Activated effector memory CD4-positive, alpha-beta T cell treated with anti-CD3 and anti-CD28 coated beads, Interleukin-2, amount 50 U/mL, for 16 hours (primary cell): ENCODE results near the gene C5.
"Not testable (repeated sequence)": the region's sequence is repeated elsewhere in the genome, so short reads cannot be mapped to it uniquely, and the experiment has no call there.

ENCODE experiments used
- DNase-seq: peaks from one replicate; pipeline ENCODE4 v3.0.0-alpha.2; 2020

Gene C5

DNA sequence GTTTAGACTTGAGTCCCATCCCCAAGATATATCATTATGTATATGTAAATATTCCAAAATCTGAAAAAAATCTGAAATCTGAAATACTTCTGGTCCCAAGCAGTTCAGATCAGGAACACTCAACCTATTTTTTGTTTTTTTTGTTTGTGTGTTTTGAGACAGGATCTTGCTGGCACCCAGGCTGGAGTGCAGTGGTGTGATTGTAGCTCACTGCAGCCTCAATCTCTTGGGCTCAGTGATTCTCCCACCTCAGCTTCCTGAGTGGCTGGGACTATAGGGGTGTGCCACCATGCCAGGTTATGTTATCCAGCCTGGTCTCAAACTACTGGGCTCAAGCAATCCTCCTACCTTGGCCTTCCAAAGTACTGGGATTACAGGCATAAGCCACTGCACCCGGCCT lies 72.8 kb downstream of the C5 start:
- DNase-seq = no peak

DNA sequence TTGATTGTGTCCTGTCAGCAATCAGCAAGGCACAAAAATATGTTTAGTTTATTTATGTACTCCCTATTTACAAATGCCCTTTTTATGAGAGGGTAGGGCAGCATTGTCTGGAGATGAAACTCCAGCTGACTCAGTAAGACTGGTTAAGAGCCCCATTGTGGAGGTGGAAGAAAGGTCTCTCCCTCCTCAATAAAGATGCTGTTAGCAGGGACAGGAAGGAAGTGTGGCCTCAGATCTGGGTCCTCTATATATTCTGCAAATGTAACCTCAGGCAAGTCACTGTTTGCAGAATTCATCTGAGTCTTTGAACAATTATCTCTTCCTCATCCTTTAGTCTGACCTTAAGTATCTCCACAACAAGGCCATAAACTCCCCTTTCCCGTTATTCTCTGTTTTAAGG lies 75.2 kb downstream of the C5 start:
- DNase-seq = no peak

DNA sequence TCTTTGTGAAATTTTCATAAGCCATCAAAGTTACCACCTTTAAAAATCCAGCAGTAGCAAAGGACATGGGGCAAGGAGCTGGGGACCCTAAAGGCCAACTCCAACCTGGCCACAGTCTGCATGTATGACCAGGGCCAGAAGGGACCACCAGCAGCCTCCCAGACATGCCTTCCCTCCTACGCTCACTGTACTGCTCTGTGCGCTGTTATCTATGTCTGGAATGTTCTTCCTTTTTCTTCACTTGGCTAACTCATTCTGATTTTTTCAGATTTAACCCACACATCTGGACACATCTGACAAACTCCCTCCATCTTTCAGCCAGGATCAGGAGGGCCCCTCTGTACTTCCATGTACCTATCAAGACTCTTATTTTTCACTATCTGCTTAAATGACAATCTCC lies 75.9 kb downstream of the C5 start:
- no peak for DNase-seq

DNA sequence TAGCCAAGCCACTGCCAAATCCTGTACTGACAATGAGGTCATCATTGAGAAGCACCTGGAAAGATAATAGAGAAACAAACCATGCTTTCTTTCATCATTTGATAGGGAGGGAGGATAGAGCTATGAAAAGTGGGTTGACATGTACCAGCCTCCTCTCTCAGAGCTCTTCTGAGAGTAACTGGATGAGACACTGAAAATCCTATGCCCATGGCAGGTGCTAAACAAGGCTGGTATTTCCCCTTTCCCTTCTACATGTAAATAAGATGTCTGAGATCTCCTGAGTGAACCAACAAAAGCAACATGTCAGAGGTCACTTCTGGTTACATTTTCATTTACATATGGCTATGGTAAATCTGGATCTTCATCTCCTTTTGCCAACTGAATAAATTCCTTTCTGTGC lies 78.1 kb downstream of the C5 start:
- no peak for DNase-seq

DNA sequence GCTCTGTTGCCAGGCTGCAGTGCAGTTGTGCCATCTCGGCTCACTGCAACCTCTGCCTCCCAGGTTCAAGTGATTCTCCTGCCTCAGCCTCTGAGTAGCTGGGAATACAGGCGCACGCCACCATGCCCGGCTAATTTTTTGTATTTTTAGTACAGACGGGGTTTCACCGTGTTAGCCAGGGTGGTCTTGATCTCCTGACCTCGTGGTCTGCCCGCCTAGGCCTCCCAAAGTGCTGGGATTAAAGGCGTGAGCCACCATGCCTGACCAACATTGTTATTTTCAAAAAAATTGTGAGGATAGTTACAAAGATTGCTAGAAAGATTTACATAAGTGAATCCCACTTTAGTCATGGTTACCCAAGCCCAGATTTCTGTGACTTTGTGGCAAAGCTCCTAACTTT lies 78.6 kb downstream of the C5 start:
- not testable (repeated sequence) for DNase-seq

DNA sequence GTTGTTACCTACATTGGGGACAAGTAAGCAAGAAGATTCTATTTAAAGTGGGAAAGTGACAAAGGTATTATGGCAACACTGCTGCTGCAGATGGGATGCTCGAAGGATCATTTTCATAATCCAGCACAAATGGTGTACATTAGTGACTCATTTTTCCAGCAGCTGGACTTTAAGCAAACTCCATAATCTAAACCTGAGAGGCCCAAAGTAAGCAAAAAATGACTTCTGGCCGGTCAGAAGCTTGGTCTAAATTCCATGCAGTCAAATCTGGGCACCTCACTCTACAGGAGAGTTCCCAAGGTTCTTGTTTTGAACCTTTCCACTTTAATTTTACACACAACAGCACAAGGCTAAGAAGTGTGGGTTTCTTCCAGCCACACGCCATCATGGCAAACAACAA lies 79.8 kb downstream of the C5 start:
- DNase-seq = no peak

DNA sequence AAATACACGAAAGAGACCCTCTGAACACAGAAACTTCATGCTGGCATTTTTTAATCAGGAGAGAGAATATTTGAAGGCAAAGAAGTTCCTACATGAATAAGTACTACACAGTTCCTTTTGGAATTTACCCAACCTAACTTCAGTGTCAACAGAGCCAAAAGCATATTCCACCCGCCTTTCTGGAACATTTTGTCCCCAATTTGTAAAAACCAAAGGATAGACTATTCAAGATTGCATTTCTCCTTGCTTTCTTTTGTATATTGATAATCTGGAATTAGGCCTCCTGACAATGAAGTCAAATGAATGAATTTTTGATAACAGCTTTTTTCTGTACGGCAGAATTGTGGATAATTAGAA lies 84.1 kb downstream of the C5 start:
- no peak for DNase-seq

DNA sequence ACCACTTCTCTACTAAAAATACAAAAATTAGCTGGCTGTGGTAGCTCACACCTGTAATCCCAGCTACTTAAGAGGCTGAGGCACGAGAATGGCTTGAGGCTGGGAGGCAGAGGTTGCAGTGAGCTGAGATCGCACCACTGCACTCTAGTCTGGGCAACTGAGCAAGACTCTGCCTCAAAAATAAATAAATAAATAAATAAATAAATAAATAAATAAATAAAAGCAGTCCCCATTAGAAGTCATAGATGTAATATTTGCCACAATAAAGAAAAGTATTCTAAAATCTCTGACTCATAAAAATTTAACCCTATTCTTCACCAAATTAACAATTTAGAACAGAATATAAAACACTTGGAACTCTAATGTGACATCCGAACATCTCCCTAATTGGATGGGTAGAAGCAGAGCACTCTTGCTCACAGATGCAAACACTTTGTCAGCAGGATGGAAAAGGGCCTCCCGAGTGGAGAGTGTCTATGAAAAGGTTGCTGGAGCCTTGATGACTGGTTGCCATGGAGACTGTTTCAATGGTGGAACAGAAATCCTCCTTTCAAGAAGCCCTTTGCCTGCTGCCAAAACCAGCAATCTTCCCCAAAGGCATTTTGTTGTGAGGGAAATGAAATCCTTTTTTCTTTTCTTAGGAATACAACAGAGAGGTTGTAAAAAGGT lies 84.6 kb downstream of the C5 start:
- DNase-seq = no peak

DNA sequence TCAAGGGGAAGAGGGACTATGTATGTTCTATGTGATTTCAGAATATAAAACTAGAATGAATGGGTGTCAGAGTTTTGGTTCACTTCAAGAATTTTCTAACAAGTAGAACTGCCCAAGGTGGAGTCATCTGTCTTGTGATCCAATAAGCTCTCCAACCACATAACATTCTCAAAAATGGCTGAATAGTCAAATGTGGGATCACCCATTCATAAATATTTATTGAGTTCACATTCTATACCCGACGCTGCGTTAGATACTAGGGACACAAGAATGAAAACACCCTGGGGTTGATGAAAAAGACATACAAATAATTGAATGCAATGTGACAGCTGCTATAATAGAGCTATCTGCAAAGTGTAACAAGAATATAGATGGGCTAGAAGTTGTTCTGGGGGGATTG lies 88.1 kb downstream of the C5 start:
- no peak for DNase-seq

DNA sequence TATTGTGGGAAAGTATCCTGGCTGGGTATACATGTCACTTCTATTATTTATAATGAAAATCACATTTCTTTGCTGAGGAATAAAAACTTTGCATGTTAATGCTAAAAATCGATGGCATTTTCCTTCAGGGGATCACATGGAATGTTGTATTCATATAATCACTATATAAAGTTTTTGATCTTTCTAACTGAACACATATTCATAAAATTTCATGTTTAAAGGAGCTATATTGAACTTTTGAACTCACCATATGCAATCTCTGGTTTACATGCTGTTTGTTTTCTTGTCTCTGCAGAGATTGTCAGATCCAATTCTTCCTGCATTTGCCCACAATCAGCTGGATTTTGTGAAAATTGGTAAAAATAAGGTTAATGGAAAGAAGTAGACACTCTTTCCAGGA lies 90.1 kb downstream of the C5 start:
- no peak for DNase-seq

DNA sequence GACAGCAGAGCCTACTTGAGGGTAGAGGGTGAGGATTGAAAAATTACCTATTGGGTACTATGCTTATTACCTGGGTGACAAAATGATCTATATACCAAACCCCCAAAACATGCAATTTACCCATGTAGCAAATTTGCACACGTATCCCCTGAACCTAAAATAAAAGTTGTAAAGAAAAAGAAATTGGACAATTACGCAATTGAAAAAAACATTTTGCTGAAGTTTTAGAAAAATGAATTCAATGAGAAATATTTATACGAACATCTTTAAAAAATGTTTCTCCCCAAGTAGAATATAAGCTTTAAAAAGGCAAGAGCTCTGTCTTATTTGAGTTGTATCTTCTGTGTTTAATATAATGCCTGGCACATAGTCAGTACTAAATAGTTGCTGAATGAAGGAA lies 93.2 kb downstream of the C5 start:
- DNase-seq = no peak

DNA sequence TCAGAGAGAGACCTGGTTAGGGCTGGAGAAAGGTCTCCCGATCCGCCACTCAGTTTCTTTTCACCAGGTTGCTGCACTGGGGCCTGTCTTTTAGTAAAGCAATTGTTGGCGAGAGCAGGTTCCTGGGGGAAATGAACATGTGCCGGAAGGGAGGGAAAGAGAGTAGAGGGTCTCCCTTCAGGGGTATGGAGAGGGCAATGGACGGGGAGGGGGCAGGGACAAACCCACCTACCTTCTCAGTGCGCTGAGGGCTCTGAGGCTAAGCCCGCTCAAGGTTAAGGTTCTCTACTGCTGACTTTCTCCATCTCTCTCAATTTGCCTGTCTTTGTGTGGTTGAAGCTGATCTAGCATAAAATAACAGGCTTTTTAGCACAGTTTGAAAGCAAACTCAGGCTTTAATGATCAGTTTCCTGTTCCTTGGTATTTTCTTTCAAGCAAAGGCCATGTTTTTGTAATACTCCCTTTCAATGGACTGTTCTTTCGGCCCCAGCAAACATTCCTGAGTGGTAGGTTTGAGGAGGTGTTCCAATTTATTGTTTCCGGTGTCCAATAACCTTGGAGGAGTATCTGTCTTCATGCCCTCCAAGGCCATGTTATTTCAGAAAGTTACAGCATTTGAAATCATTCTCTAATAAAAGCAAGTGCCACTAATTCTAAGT lies 98.0 kb downstream of the C5 start:
- DNase-seq = no peak

DNA sequence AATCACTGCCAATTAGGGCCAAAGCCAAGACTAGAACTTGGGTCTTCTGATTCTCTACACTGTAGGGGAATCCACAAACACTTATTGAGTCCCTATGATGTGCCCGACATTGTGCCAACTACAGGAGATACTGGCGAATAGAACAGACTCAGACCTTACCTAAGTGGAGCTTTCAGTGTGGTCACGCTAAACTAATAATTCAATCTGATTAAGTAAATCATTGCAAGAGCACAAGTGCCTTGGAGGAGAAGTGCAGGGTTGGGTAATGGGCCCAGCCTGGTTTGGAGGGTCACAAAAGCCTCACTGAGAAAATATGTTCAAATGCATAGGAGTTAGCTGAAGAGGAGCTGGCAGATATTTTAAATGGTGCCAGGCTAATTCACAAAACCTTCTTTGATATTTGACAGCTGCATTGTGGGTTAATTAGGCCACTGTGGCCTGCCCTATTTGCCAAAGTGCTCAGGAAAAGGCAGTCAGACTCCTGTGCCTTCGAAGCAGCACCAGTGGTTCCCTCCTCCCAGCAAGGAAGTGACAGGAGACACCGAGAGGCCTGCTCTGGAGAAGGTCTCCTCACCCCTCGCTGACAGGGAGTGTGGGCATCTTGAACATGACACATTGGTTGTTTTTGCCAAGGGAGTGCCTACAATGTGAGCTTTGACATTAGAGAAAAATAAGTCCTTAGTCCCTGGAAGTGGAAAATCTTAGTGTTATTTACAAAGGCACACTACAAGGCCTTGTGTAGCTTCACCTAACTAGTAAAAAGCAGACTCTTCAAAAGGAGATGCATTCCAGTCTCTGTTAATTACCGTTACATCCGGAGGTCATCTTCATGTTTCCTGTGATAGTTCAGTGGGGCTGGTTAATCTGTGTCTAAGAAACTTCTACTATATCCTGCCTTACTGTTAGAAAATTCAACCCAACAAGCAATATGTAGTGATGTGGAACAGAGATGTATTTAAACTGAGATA lies 99.4 kb downstream of the C5 start:
- no peak for DNase-seq

DNA sequence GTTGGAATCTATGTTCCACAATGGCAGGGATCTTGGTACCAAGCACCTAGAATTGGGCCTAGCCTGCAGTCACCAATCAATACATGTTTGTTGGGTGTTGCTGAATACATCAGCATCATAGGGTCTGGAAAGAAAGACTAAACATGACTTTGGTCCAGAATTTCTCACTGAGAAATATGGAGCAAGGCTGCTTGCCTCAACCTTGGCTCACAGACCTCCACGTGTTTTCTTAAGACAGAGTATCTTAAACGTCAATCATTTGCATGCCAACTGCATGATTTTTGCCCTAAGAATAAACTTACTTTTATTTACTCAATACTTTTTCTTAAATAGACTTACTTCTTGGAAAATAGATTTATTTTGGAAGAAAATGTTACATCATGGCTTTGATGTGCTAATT lies 100.8 kb downstream of the C5 start:
- DNase-seq = no peak

DNA sequence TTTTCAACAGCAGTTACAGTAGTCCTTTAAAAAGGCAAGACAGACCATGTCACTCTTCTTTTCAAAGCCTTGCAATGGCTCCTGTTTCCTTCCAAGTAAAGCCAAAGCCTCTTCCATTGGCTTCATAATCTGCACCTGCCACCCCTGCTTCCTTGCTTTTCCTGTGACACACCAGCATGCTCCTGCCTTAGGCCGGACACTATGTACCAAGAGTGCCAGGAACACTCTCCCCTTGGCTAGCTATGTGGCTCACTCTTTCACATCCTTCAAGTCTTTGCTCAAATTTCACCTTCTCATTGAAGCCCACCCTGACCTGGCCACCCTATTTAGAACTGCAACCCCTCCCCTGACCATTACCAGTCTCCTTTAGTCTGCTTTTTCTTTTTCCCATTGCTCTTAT lies 101.3 kb downstream of the C5 start:
- DNase-seq = no peak

DNA sequence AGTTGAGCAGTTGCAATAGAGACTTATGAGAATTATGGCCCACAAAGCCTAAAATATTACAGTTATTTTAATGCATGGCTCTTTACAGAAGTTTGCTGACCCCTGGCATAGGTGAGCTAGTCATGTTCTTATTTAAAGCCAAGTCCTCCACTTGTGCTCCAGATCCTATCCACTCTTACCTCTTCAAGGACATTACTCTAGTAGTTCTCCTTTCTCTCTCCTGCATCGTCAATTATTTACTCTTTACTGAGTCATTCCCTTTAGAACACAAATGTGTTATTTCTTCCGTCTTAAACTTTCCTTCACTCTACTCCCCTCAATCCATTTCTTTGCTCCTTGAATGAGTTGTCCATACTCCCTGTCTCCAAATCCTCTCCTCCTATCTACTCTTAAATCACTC lies 102.9 kb downstream of the C5 start:
- no peak for DNase-seq

DNA sequence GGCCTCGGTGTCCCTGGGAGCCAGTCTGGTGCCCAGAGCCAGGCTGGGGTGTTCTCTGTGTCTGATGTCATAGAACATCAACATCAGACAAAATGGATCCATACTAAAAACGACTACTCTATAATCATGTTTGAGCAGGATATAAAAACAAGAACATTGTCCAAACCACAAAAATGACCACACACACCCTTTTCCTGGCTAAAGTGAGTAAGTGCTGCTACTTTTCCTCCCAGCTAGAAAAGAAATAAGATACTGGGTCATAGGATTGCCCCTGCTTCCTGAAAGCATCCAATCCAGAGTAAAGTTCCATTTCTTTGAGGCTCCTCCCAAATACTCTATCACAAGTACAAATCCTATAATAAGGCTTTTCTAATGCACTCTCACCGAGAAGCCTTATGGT lies 103.8 kb downstream of the C5 start:
- no peak for DNase-seq

DNA sequence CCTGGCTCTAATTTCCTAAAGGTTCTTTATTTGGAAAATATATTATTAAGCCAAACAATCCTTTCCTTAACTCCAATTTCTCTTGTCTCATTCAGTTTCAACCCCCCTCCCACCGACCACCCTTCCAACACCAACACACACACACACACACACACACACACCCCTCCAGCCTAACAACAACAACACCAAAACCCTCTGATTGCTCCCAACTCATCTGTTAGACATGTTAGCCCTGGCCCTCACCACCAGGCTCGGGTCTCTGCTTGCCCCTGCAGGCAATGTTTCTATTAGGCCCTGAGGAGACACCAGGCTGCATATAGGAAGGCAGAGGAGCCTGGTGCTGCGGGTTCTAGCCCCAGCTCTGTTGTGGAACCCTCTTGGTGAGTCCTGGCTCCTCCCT lies 105.1 kb downstream of the C5 start:
- DNase-seq = no peak

DNA sequence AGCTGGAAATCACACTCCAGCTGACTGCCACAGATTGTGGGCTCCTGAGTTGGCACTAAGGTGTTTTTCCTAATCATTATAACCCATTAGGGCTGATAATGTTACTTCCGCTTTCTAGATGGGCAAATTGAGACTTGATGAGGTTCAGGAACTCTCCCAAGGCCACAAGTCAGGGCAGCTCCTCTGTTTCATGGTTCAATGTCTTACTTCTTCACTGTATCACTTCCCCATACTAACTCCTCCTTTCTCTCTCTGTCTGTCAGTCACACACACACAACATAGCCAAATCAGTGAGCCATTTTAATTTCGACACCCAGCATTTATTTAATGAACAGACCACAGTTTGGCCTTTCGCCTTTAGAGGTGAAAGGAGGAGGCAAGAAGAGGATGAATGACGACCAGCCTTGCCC lies 105.6 kb downstream of the C5 start:
- no peak for DNase-seq

DNA sequence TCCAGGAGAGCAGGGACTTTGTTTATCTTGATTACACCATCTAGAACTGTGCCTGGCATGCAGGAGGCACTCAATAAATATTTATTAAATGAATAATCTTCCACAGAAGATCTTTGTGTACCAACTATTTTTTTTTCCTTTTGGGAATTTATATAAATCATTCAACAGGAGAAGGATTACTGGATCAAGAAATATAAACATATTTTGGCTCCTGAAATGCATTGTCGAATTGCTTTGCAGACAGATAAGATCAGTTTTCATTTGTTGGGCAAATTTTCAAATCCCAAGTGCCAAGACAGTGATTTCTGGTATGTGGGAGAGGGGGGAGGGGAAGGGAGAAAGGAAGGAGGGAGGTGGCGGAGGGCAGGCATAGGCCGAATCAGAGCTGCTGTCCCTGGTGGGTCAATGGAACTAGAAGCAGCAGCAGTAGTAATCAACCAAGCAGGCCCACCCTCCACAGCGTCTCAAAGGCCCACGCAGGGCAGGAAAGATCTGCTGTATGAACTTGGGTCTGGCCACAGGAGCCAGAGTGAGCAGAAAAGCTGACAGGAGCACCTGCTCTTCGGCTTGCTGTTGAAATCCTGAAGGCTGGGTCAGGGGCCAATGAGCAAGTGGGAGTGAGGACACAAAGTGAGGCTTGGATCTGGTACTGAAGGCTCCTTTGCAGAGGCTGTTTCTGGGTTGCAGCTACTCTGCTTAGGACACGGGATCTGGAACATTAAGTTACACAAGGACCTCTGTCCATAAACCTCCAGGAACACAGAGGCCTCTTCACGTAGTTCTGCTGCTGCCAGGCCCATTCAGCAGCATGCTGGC lies 107.7 kb downstream of the C5 start:
- DNase-seq = no peak

DNA sequence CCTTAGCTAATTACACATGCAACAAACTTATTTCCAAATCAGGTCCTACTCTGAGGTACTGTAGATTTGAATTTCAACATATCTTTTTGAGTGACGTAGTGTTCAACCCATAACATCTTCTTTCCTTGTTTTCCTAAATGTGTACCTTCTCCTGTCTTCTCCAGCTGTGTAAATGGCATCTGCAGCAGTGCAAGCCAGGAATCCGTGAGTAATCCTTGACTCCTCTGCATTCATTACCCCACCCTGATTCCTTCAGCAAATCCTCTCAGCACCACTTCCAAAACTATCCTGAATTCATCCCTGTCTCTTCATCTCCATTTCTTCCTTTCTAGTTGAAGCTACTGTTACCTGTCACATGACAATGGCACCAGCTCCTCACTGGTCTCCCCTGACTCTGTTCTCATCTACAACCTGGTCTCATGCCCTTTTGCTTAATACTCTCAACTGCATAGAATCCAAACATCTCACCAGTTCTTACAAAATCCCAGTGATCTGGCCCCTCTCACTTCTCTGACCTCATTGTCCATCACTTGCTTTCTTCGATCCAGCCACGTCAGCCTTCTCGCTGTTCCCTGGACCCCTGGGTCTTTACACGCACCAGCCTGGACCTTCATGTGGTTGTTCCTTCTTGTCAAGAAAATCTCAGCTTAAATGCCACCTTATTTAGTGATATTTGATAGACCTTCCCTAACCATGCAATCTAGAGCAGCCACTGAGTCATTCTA lies 108.9 kb downstream of the C5 start:
- DNase-seq = no peak

DNA sequence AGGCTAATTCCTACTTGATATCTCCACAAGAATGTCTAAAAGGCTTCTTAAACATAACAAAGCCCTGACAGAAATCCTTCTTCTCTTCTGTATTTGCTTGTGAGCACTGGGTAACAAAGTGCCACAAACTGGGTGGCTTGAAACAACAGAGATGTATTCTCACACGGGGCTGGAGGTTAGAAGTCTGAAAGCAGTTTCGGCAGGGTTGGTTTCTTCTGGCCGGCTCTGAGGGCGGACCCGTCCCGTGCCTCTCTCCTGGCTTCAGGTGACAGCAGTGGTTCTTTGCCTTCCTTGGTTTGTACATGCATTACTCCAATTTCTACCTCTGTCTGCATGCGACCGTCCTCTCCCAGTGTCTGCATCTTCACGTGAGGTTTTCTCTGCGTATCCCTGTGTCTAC lies 109.5 kb downstream of the C5 start:
- DNase-seq = no peak

DNA sequence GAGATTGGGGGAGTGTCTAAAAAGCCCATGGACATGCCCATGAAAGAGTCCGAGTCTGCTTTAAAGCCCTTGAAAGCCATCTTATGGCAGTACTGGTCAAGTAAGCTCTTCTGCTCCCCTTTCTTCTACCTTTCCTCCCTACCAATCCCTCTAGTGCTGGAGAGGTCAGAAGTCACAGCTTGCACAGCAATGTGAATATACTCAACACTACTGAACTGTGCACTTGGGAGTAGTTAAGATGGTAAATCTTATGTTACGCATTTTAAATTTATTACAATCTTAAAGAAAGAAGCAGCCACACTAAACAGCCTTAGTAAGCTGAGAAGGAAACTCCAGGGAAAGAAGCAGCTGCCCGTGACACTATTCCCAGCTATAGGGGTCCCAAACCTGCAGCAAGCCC lies 111.2 kb downstream of the C5 start:
- no peak for DNase-seq
